Right lobe of liver (tissue), 6 donors: ENCODE data around the gene TIAM2. TPM values are rescaled to one million over a fixed set of nuclear protein-coding genes. Genes with fewer than 3 reads are reported as not detected.
"Not testable (repeated sequence)": the region's sequence is repeated elsewhere in the genome, so short reads cannot be mapped to it uniquely, and the experiment has no call there.

Experiments used
- ATAC-seq, 4 donors: fragments of 200-7000 bp; cut with Tn5 transposase; one replicate each; pipeline ENCODE4 v1.9.1; 2020; ENCODE audit warnings: mild to moderate bottlenecking in 4 of 4, moderate library complexity in 4 of 4
- DNase-seq, 3 donors: peaks; one replicate each; pipeline ENCODE4 v3.0.0-alpha.2; 2020
- H3K27ac ChIP-seq, 3 donors: fragments of 200-600 bp; one replicate each; pipeline ENCODE4 v1.8.0; 2022
- H3K27me3 ChIP-seq, 2 donors: fragments of 200-600 bp; one replicate each; pipeline ENCODE4 v1.8.0; 2022
- H3K36me3 ChIP-seq, 4 donors: fragments of 200-600 bp; sonication (generic) in 1 of 4; one replicate each; pipeline versions ENCODE4 v1.5.1 to v1.8.0; 2017 to 2022; ENCODE audit warnings: control low read depth in 1 of 4
- H3K4me1 ChIP-seq, 4 donors: fragments of 200-600 bp; sonication (generic) in 1 of 4; one replicate each; pipeline versions ENCODE4 v1.5.1 to v1.8.0; 2017 to 2022; ENCODE audit warnings: control low read depth in 1 of 4
- H3K4me3 ChIP-seq, 3 donors: fragments of 200-600 bp; one replicate each; pipeline ENCODE4 v1.8.0; 2022
- H3K9me3 ChIP-seq, 4 donors: fragments of 200-600 bp; sonication (generic) in 1 of 4; one replicate each; pipeline versions ENCODE4 v1.5.1 to v1.8.0; 2017 to 2022; ENCODE audit warnings: control low read depth in 1 of 4
- CTCF ChIP-seq, 4 donors: fragments of 200-600 bp in 3 of 4; fragments of 450-650 bp in 1 of 4; IDR thresholded peaks; one replicate each; pipeline versions ENCODE4 v1.5.1 to v1.8.0; 2016 to 2022; ENCODE audit warnings: antibody characterized with exemption in 4 of 4, mild to moderate bottlenecking in 2 of 4
- POLR2A ChIP-seq: fragments of 450-650 bp; IDR thresholded peaks from one replicate; pipeline ENCODE4 v1.6.1; 2017; ENCODE audit warnings: antibody characterized with exemption, mild to moderate bottlenecking
- WGBS: methylation state at CpG from one replicate; pipeline ENCODE4 v1.1.6; 2018; ENCODE audit warnings: low coverage, low lambda C conversion rate; ENCODE audit not compliant: insufficient coverage; ENCODE audit errors: missing lambda C conversion rate; 5-methylcytosine and 5-hydroxymethylcytosine counted together
- intact Hi-C, 2 donors: fragments of 100-400 bp; cut with DNase I; formaldehyde crosslinking; loops; one replicate each; pipeline versions ENCODE4 v1.11.2 to v1.14.1; 2022
- total RNA-seq, 6 experiments: library from RNA; depleted of rRNA in 2 of 6; stranded (reverse); fragments of >200 nt in 2 of 6; fragmentation: NEBNext Ultra II Directional in 3 of 6; extraction: Animal tissue kit (Norgen Biotek cat#: 25700) in 3 of 6; gene quantifications; one replicate each; pipeline versions ENCODE4 v1.1.0 to v1.2.4, GENCODE V29; 2016 to 2023
- donor health status: DM: no; HTN: yes; CAD: no.
- donor health status: DM: no; HTN: no; CAD: no.
- donor health status: DM: no; HTN: no; CAD: no.
- donor health status: DM: no; HTN: yes; CAD: no.
- donor health status: DM: no; HTN: yes; CAD: no.

TIAM2 gene
- total RNA-seq, 6 experiments from 2014 or later: 1.3 to 4.4 (median 1.7) TPM

GRCh38 chr6:155090166-155090565 lies 95.1 kb downstream of the TIAM2 start:
- DNase-seq (no peak), ATAC-seq (no peak)
- WGBS: 30% methylated on average over 1 of the region's 1 CpG
- Histone ChIP-seq H3K27me3 (no peaks in the 10 kb centered on the region), H3K4me1 (no peaks in the 10 kb centered on the region), H3K4me3 (no peak overlapping the region), H3K9me3 (no peaks in the 10 kb centered on the region), H3K36me3 (no peaks in the 10 kb centered on the region), H3K27ac (no peak overlapping the region)
- TF ChIP-seq POLR2A (no peak), CTCF (IDR thresholded peaks at IDR 0.05) (no peak)
- intact Hi-C loops: no loop called here

GRCh38 chr6:155091756-155092155 lies 96.6 kb downstream of the TIAM2 start:
- intact Hi-C loops: no loop called here
- no peak for DNase-seq
- no peaks in the 10 kb centered on the region for H3K27me3 ChIP-seq
- H3K4me3 ChIP-seq: no peak overlapping the region
- H3K27ac ChIP-seq: no peak overlapping the region
- ATAC-seq: no peak
- H3K4me1 ChIP-seq: no peaks in the 10 kb centered on the region
- no peak for TF ChIP-seq POLR2A
- TF ChIP-seq CTCF (IDR thresholded peaks at IDR 0.05): no peak
- no peaks in the 10 kb centered on the region for H3K36me3 ChIP-seq
- 86% methylated on average over 6 of the region's 10 CpGs for WGBS
- H3K9me3 ChIP-seq: no peaks in the 10 kb centered on the region

- whole genome bisulfite sequencing: 57% methylated on average over 2 of the region's 7 CpGs
- Histone ChIP-seq H3K36me3 (no peaks in the 10 kb centered on the region), H3K4me1 (no peaks in the 10 kb centered on the region), H3K4me3 (no peak overlapping the region), H3K9me3 (no peaks in the 10 kb centered on the region), H3K27ac (no peak overlapping the region), H3K27me3 (no peaks in the 10 kb centered on the region)
- no peak for ATAC-seq
- no peak for DNase-seq
- intact Hi-C loops: no loop called here
- TF ChIP-seq CTCF (IDR thresholded peaks at IDR 0.05) (no peak), POLR2A (no peak)
Observed at GRCh38 chr6:155093430-155093829, 98.3 kb downstream of the TIAM2 start.

GRCh38 chr6:155100087-155100486 lies 105.0 kb downstream of the TIAM2 start:
- H3K9me3 ChIP-seq: no peaks in the 10 kb centered on the region
- no peak for TF ChIP-seq POLR2A
- no peak for TF ChIP-seq CTCF (IDR thresholded peaks at IDR 0.05)
- H3K36me3 ChIP-seq: no peaks in the 10 kb centered on the region
- H3K4me1 ChIP-seq: no peaks in the 10 kb centered on the region
- no peaks in the 10 kb centered on the region for H3K27me3 ChIP-seq
- ATAC-seq: no peak
- no peak overlapping the region for H3K4me3 ChIP-seq
- DNase-seq: peak in 1 of 3 donors; percentile 38
- 46% methylated on average over 6 of the region's 8 CpGs for WGBS
- intact Hi-C loops: no loop called here
- no peak overlapping the region for H3K27ac ChIP-seq

- no peak for ATAC-seq
- TF ChIP-seq CTCF (IDR thresholded peaks at IDR 0.05) (no peak), POLR2A (no peak)
- Histone ChIP-seq H3K27ac (no peak overlapping the region), H3K9me3 (no peaks in the 10 kb centered on the region), H3K36me3 (no peaks in the 10 kb centered on the region), H3K27me3 (no peaks in the 10 kb centered on the region), H3K4me1 (no peaks in the 10 kb centered on the region), H3K4me3 (no peak overlapping the region)
- DNase-seq: no peak
- intact Hi-C loops: no loop called here
- WGBS: 86% methylated on average over 6 of the region's 6 CpGs
Observed at GRCh38 chr6:155100591-155100990, 105.5 kb downstream of the TIAM2 start.

GRCh38 chr6:155103083-155103645 lies 108.0 kb downstream of the TIAM2 start:
- ATAC-seq, H3K9me3 ChIP-seq, H3K4me3 ChIP-seq, H3K27me3 ChIP-seq, DNase-seq, H3K27ac ChIP-seq, H3K36me3 ChIP-seq, intact Hi-C loops, H3K4me1 ChIP-seq: not testable (repeated sequence)
- 66% methylated on average over 6 of the region's 9 CpGs for WGBS
